Muscle layer of colon (tissue), 2 donors: Measurements from ENCODE around the gene PROK2.

Experiments used
- H3K27ac ChIP-seq: one replicate; pipeline ENCODE4 v1.7.0; 2013; ENCODE audit warnings: low read depth, mild to moderate bottlenecking, low read length, moderate library complexity
- H3K27me3 ChIP-seq, 2 donors: one replicate each; pipeline ENCODE4 v1.7.0; 2013; ENCODE audit warnings: low read length in 2 of 2, mild to moderate bottlenecking in 2 of 2; ENCODE audit not compliant: insufficient read depth in 2 of 2, control insufficient read depth in 1 of 2
- H3K36me3 ChIP-seq: one replicate; pipeline ENCODE4 v1.7.0; 2013; ENCODE audit warnings: mild to moderate bottlenecking, low read length; ENCODE audit not compliant: insufficient read depth
- H3K4me1 ChIP-seq: one replicate; pipeline ENCODE4 v1.7.0; 2013; ENCODE audit warnings: mild to moderate bottlenecking, low read length; ENCODE audit not compliant: insufficient read depth
- H3K4me3 ChIP-seq, 2 donors: one replicate each; pipeline ENCODE4 v1.7.0; 2013; ENCODE audit warnings: low read length in 2 of 2, low read depth in 1 of 2, mild to moderate bottlenecking in 1 of 2, moderate library complexity in 1 of 2
- H3K9ac ChIP-seq: one replicate; pipeline ENCODE4 v1.7.0; 2013; ENCODE audit warnings: low read length
- H3K9me3 ChIP-seq: one replicate; pipeline ENCODE4 v1.7.0; 2013; ENCODE audit warnings: mild to moderate bottlenecking, low read length
- donor health status: abdominal sarcoma.
- donor health status: Adenocarcinoma of cecum.

The PROK2 gene

DNA sequence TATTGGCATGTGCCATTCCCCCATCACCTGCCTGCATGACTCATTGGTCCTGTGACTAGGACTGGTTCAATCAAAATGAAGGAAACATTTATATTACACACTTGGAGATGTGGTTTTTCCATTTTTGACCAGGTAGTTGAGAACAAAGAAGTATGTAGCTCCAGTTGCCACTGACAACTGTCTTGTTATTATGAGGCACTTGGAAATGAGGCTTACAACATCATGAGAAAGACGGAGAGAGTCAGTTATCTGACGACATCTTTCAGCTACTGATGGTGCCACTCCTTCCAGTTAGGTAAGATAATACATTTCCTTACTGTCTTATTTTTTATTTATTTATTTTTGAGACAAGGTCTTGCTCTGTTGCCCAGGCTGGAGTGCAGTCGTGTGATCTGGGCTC is 21.8 kb upstream of the PROK2 start:
- Histone ChIP-seq H3K9me3 (no peaks in the 10 kb centered on the region), H3K9ac (no peak overlapping the region)

DNA sequence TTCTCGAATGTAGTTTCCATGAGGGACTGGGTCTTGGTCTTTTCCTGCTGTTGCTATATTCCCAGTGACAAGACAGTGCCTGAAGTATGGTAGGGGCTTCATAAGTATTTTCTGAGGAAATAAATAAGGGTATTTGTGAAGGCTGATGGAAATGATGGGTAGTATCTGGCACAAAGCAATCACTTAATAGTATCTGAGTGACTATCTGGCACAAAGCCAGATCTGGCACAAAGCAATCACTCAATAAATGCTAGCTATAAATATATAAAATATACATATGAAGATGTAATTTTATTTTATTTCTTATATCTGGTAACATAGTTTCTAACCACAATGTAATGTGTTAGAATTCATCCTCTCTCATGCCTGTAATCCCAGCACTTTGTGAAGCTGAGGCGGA is 20.7 kb upstream of the PROK2 start:
- Histone ChIP-seq H3K27me3 (peaks cover 0 to 4% of the 10 kb centered on the region in 2 donors), H3K4me1 (no peaks in the 10 kb centered on the region), H3K4me3 (no peak overlapping the region), H3K9ac (no peak overlapping the region), H3K27ac (no peak overlapping the region), H3K9me3 (no peaks in the 10 kb centered on the region), H3K36me3 (no peaks in the 10 kb centered on the region)

More for the DNA sequence above, 21.8 kb upstream of the PROK2 start:
- H3K4me1 ChIP-seq = no peaks in the 10 kb centered on the region
- H3K36me3 ChIP-seq = no peaks in the 10 kb centered on the region
- no peak overlapping the region for H3K4me3 ChIP-seq
- no peak overlapping the region for H3K27ac ChIP-seq
- peaks cover 0 to 4% of the 10 kb centered on the region in 2 donors for H3K27me3 ChIP-seq

DNA sequence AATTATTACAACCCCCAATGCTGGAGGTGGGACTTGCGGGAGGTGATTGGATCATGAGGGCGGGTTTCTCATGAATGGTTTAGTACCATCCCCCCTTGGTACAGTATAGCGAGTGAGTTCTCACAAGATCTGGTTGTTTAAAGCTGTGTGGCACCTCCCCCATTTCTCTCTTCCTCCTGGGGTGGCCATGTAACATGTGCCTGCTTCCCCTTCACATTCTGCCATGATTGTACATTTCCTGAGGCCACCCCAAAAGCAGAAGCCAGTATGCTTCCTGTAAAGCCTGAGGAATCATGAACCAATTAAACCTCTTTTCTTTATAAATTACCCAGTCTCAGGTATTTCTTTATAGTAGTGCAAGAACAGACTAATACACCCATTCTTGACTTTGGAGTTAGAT is 20.3 kb upstream of the PROK2 start:
- Histone ChIP-seq H3K4me3 (no peak overlapping the region), H3K4me1 (no peaks in the 10 kb centered on the region), H3K27ac (no peak overlapping the region), H3K36me3 (no peaks in the 10 kb centered on the region), H3K9ac (no peak overlapping the region), H3K9me3 (no peaks in the 10 kb centered on the region), H3K27me3 (peaks cover 0 to 4% of the 10 kb centered on the region in 2 donors)

DNA sequence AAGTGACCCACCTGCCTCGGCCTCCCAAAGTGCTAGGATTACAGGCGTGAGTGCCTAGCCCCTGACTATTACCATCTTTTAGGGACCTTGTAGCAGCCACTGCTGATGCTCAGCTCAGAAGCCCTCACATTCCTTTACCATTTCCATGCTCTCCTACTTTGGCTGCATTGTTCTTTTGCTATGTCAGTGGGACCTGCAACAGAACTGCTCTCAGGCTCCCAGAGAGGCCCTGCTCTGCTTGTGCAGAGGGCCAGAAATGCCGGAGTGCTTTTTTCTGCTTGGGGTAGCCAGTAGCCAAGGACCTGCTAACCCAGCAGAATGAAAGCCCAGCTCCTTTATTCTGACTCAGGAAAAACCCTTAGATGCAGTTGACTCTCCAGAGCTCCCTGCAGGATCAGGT is 18.3 kb upstream of the PROK2 start:
- Histone ChIP-seq H3K27ac (no peak overlapping the region), H3K9me3 (no peaks in the 10 kb centered on the region), H3K4me1 (no peaks in the 10 kb centered on the region), H3K4me3 (no peak overlapping the region), H3K9ac (no peak overlapping the region), H3K36me3 (no peaks in the 10 kb centered on the region), H3K27me3 (peaks cover 0 to 4% of the 10 kb centered on the region in 2 donors)

DNA sequence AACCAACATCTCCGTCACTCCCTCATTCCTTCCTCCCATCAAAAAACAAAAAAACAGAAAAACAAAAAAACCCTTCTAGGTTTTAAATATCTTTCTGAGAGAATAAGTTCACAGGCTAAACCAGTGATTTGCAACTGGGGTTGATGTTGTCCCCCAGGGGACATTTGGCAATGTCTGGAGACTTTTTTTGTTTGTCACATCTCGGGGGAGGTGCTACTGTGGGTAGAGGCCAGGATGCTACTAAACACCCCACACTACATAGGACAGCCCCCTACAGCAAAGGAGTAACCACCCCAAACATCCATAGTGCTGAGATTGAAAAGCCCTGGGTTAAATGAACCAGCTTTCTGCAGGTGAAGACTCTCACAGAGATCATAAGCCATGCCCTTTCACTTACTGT is 17.0 kb upstream of the PROK2 start:
- Histone ChIP-seq H3K9ac (no peak overlapping the region), H3K27me3 (peaks cover 0 to 4% of the 10 kb centered on the region in 2 donors), H3K36me3 (no peaks in the 10 kb centered on the region), H3K4me1 (no peaks in the 10 kb centered on the region), H3K9me3 (no peaks in the 10 kb centered on the region), H3K27ac (no peak overlapping the region), H3K4me3 (no peak overlapping the region)

DNA sequence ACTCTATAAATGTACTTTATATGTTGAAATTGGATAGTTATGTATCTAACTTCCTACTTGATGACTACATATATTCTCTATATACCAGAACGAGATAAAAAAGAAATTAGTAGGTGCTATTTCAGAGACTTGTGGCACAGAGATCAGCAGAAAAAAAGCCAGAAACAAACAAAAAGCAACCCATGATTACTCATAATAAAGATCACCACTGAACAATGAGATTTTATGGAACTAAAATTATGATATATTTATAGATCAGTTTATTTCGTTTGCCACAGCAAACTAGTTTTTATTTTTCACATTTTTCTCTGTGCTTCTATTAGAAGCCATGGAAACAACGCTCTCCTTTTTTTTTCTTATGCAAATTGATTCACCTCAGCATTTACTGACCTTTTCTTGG is 15.1 kb upstream of the PROK2 start:
- Histone ChIP-seq H3K9ac (no peak overlapping the region), H3K9me3 (no peaks in the 10 kb centered on the region), H3K4me3 (no peak overlapping the region), H3K27me3 (peaks cover 0 to 4% of the 10 kb centered on the region in 2 donors), H3K27ac (no peak overlapping the region), H3K36me3 (no peaks in the 10 kb centered on the region), H3K4me1 (no peaks in the 10 kb centered on the region)

DNA sequence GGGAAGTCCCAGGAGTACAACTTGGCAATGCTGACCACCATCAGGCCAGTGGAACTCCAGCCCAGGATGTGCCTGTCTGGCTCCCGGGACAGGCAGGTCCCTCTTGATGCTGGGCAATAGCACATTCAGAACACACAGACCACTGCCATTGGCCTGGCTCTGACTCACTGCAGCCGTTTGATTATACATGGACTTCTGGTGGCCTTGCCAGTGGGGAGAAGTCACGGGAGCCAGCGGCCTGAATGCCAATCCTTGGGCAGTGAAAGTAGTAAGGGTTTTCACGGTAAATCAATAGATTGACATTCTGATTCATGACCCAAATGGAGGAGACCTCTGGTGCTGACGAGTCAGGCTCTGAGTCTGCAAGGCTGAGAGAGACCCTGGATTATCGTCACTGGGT is 12.5 kb upstream of the PROK2 start:
- Histone ChIP-seq H3K9ac (no peak overlapping the region), H3K27ac (no peak overlapping the region), H3K27me3 (no peaks in the 10 kb centered on the region), H3K36me3 (no peaks in the 10 kb centered on the region), H3K4me1 (no peaks in the 10 kb centered on the region), H3K9me3 (no peaks in the 10 kb centered on the region), H3K4me3 (no peak overlapping the region)

DNA sequence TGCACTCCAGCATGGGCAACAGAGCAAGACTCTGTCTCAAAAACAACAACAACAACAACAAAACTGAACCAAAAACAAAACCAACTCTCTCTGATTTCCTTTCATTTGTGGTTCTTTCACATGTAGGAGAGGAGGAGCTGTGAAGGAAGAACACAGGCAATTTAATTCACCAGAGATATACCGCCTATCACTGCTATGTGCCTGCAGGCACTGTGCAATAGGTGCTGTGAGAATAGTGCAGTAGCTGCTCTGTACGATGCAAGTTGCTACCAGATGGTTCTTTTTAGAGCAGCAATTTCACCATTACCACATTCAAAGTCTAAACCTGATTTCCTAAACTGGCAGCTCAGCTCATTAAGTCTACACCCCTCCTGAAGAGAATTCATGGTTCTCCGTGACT is 11.3 kb upstream of the PROK2 start:
- no peak overlapping the region for H3K27ac ChIP-seq
- no peaks in the 10 kb centered on the region for H3K9me3 ChIP-seq
- no peak overlapping the region for H3K4me3 ChIP-seq
- H3K36me3 ChIP-seq = no peaks in the 10 kb centered on the region
- H3K27me3 ChIP-seq = no peaks in the 10 kb centered on the region
- no peaks in the 10 kb centered on the region for H3K4me1 ChIP-seq
- H3K9ac ChIP-seq = no peak overlapping the region

DNA sequence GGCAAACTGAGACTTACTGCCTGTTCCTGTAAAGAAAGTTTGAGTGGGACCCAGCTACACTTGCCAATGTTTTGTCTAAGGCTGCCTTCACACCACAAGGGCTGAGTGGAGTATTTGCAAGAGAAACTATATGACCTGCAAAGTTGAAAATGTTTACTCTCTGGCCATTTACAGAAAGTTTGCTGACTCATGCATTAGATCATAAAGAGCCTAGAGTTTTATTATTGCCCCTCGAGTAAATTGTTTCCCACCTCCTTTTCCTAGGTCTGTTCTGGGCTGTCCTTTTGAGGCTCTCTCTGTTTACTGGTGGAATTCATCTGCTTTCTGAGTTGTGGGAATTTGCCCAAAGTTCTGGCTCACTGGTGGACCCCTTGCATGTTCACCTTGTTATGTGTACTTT is 6.7 kb upstream of the PROK2 start:
- Histone ChIP-seq H3K9me3 (no peaks in the 10 kb centered on the region), H3K9ac (no peak overlapping the region), H3K4me3 (no peak overlapping the region), H3K4me1 (no peaks in the 10 kb centered on the region), H3K27me3 (no peaks in the 10 kb centered on the region), H3K36me3 (no peaks in the 10 kb centered on the region), H3K27ac (no peak overlapping the region)

DNA sequence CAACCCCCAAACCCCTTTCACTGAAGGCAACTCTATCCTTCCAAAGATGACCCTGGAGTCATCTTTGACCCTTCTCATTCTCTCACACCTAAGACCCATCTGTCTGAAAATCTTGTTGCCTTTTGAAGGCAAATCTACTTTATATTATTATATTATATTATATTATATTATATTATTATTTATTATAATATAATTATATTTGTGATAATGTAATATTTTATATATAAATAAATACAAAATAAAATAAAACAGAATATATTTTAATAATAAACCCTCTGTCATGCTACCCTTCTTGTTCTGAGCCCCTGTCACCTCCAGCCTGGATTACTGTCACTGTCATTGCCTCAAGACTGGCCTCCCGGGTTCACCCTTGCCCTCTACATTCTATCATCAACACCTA is 5.0 kb upstream of the PROK2 start:
- H3K4me1 ChIP-seq = peaks cover 5% of the 10 kb centered on the region
- H3K27ac ChIP-seq = no peak overlapping the region
- H3K9me3 ChIP-seq = no peaks in the 10 kb centered on the region
- H3K27me3 ChIP-seq = peaks cover 7 to 11% of the 10 kb centered on the region in 2 donors
- no peaks in the 10 kb centered on the region for H3K36me3 ChIP-seq
- no peak overlapping the region for H3K9ac ChIP-seq
- H3K4me3 ChIP-seq = no peak overlapping the region

DNA sequence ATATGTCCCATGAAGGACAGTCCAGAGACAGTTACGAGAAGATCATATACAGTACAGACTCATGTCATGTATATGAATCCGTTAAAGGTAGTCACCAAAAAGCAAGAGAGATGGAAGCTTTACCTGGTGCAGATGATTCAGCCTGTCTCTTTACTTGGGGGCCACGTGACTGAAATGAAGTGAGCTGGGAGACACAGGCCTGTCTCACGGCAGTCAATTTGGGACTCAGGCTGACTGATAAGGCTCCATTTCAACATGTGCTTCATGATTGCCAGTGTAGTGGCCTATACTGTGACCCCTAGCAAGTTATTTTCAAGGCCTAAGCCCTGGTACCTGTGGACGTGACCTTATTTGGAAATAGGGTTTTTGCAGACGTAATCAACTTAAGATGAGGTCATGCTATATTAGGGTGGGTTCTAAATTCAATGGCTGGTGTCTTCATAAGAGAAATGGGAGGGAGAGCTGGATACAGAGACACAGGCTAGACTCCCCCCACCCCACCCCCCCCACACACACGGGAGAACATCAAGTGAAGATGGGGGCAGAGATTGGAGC is 3.0 kb upstream of the PROK2 start:
- Histone ChIP-seq H3K27me3 (peaks cover 25 to 31% of the 10 kb centered on the region in 2 donors), H3K36me3 (no peaks in the 10 kb centered on the region), H3K4me3 (no peak overlapping the region), H3K4me1 (peaks cover 13% of the 10 kb centered on the region), H3K9me3 (no peaks in the 10 kb centered on the region), H3K9ac (no peak overlapping the region), H3K27ac (no peak overlapping the region)

DNA sequence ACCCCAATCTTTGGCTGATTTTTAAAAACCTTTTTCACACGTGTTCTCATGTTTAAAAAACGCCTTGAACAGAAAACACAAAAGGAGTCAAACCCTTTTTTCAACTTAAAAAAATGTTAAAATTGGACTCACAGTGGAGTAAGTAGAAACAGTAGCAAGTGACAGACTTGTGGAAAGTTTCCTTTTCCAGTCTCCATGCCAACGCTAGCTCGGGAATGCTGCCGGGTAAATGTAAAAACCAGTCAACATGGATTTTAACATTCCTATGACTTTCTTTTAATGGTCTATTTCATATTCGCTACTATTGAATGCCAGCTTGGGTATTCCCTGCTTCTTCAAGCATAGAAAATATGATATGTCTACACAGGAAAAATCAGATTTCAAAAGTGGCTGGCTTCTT is 1.6 kb upstream of the PROK2 start:
- Histone ChIP-seq H3K27ac (no peak overlapping the region), H3K27me3 (peaks cover 38 to 45% of the 10 kb centered on the region in 2 donors), H3K9ac (no peak overlapping the region), H3K9me3 (no peaks in the 10 kb centered on the region), H3K36me3 (no peaks in the 10 kb centered on the region), H3K4me1 (peaks cover 13% of the 10 kb centered on the region), H3K4me3 (no peak overlapping the region)
